IMR-90 (cell line): ENCODE data around the gene CST3.
A peak's percentile ranks its signal among the peaks of the same experiment; 100 is the strongest.

Experiments
- BHLHE40 ChIP-seq: fragments of 150-350 bp; IDR thresholded peaks from 2 replicates; pipeline ENCODE4 v1.6.1; 2016; ENCODE audit warnings: mild to moderate bottlenecking, low read depth, low read length
- CEBPB ChIP-seq: IDR thresholded peaks from 2 replicates; pipeline ENCODE4 v1.6.1; 2012; ENCODE audit warnings: low read depth, low read length, improper control_type of control experiment
- CTCF ChIP-seq: conservative IDR thresholded peaks from 2 replicates; pipeline ENCODE4 v1.5.1; 2012; ENCODE audit warnings: mild to moderate bottlenecking, low read depth, low read length, improper control_type of control experiment
- FOS ChIP-seq: fragments of 150-350 bp; IDR thresholded peaks from 2 replicates; pipeline ENCODE4 v1.6.1; 2016; ENCODE audit warnings: low read depth, low read length
- MAFK ChIP-seq: IDR thresholded peaks from 2 replicates; pipeline ENCODE4 v1.6.1; 2012; ENCODE audit warnings: low read depth, low read length, improper control_type of control experiment
- MAZ ChIP-seq: IDR thresholded peaks from 2 replicates; pipeline ENCODE4 v1.6.1; 2012; ENCODE audit warnings: low read depth, mild to moderate bottlenecking, low read length, improper control_type of control experiment, moderate library complexity, borderline replicate concordance
- MXI1 ChIP-seq: IDR thresholded peaks from 2 replicates; pipeline ENCODE4 v1.6.1; 2012; ENCODE audit warnings: low read depth, mild to moderate bottlenecking, low read length, moderate library complexity, borderline replicate concordance
- NFE2L2 ChIP-seq: fragments of 150-350 bp; IDR thresholded peaks from 2 replicates; pipeline ENCODE4 v1.6.1; 2016; ENCODE audit warnings: low read depth, mild to moderate bottlenecking, low read length
- POLR2A ChIP-seq: IDR thresholded peaks from 2 replicates; pipeline ENCODE4 v1.6.1; 2012; ENCODE audit warnings: mild to moderate bottlenecking, low read depth, low read length
- RAD21 ChIP-seq: IDR thresholded peaks from 2 replicates; pipeline ENCODE4 v1.6.1; 2012; ENCODE audit warnings: low read length, improper control_type of control experiment
- RCOR1 ChIP-seq: IDR thresholded peaks from 2 replicates; pipeline ENCODE4 v1.6.1; 2012; ENCODE audit warnings: mild to moderate bottlenecking, low read length, improper control_type of control experiment; ENCODE audit not compliant: insufficient replicate concordance
- RFX5 ChIP-seq: IDR thresholded peaks from 2 replicates; pipeline ENCODE4 v1.8.0; 2012; ENCODE audit warnings: low read depth, mild to moderate bottlenecking, low read length, moderate library complexity
- SMC3 ChIP-seq: fragments of 150-350 bp; IDR thresholded peaks from 2 replicates; pipeline ENCODE4 v1.6.1; 2016; ENCODE audit warnings: low read depth, mild to moderate bottlenecking, antibody characterized with exemption, low read length, moderate library complexity
- USF2 ChIP-seq: fragments of 150-350 bp; IDR thresholded peaks from 2 replicates; pipeline ENCODE4 v1.6.1; 2017; ENCODE audit warnings: mild to moderate bottlenecking, antibody characterized with exemption, low read length, low read depth

GRCh38 chr20:23641936-23642751 is 4.4 kb upstream of the CST3 start:
- TF ChIP-seq POLR2A = no peak
- TF ChIP-seq CTCF = no peak
- TF ChIP-seq MXI1 = no peak
- TF ChIP-seq BHLHE40 = no peak
- no peak for TF ChIP-seq FOS
- peak; percentile 87 for TF ChIP-seq CEBPB
- TF ChIP-seq RAD21 = no peak
- TF ChIP-seq NFE2L2 = 0 out of 2 replicates have a peak, but pooled peaks have one; percentile 7
- no peak for TF ChIP-seq MAFK
- TF ChIP-seq MAZ = no peak; the same call in 1 of the 2 replicates
- TF ChIP-seq USF2 = peak; percentile 39; the same call in 1 of the 2 replicates
- no peak for TF ChIP-seq SMC3
- TF ChIP-seq RFX5 = no peak
- peak; percentile 81 for TF ChIP-seq RCOR1
